B cell (primary cell): ENCODE data around the gene AUNIP. TPM values are rescaled to one million over a fixed set of nuclear protein-coding genes. Genes with fewer than 3 reads are reported as not detected.

ENCODE experiments used
- ATAC-seq: fragments of 200-7000 bp; cut with Tn5 transposase; one replicate; pipeline ENCODE4 v1.10.0; 2021; ENCODE audit warnings: low read depth, mild to moderate bottlenecking, moderate number of reproducible peaks, moderate library complexity
- CTCF ChIA-PET: fragments of 350-600 bp; sonication (Branson Sonifier 250); formaldehyde crosslinking; loops from one replicate; lab custom pipeline; 2021; ENCODE audit warnings: antibody characterized with exemption, inconsistent platforms; lab: Charles Lee
- POLR2A ChIA-PET: fragments of 350-600 bp; sonication (Branson Sonifier 250); formaldehyde crosslinking; loops from one replicate; lab custom pipeline; 2021; ENCODE audit warnings: antibody characterized with exemption; lab: Charles Lee
- DNase-seq: peaks from one replicate; pipeline ENCODE4 v3.0.0; 2013
- H2AFZ ChIP-seq: 2 replicates; pipeline ENCODE4 v1.6.1; 2012; ENCODE audit warnings: mild to moderate bottlenecking, low read depth, low read length; ENCODE audit not compliant: insufficient read depth, poor library complexity, severe bottlenecking
- H3K27ac ChIP-seq, 2 donors: 1 replicate in 1 of 2; 2 replicates in 1 of 2; pipeline ENCODE4 v1.5.1; 2012 to 2013; ENCODE audit warnings: low read length in 2 of 2, mild to moderate bottlenecking in 2 of 2, moderate library complexity in 1 of 2
- H3K27me3 ChIP-seq, 4 experiments: fragments of 200-600 bp in 1 of 4; sonication (generic) in 1 of 4; replicated peaks in 1 of 4; 1 replicate in 2 of 4; 2 replicates in 2 of 4; pipeline versions ENCODE4 v1.6.1 to v1.7.0; 2013 to 2016; ENCODE audit warnings: low read length in 3 of 4, mild to moderate bottlenecking in 2 of 4, mixed read lengths in 1 of 4, moderate library complexity in 1 of 4; ENCODE audit not compliant: insufficient read depth in 4 of 4, control insufficient read depth in 3 of 4; ENCODE audit errors: control extremely low read depth in 1 of 4
- H3K36me3 ChIP-seq, 2 experiments: replicated peaks in 1 of 2; 1 replicate in 1 of 2; 2 replicates in 1 of 2; pipeline versions ENCODE4 v1.6.1 to v1.7.1; 2013; ENCODE audit warnings: low read length in 1 of 2; ENCODE audit not compliant: insufficient read depth in 2 of 2, control insufficient read depth in 1 of 2; ENCODE audit errors: control extremely low read depth in 1 of 2, extremely low read depth in 1 of 2
- H3K4me1 ChIP-seq, 2 donors: fragments of 200-600 bp in 1 of 2; sonication (generic) in 1 of 2; 1 replicate in 1 of 2; 2 replicates in 1 of 2; pipeline versions ENCODE4 v1.5.1 to v1.6.1; 2013 to 2017; ENCODE audit warnings: low read length in 2 of 2; ENCODE audit not compliant: control insufficient read depth in 2 of 2, insufficient read depth in 2 of 2
- H3K4me2 ChIP-seq: replicated peaks from 2 replicates; pipeline ENCODE3; 2012; ENCODE audit warnings: mild to moderate bottlenecking, low read depth, low read length; ENCODE audit not compliant: poor library complexity, severe bottlenecking
- H3K4me3 ChIP-seq, 5 experiments: fragments of 200-600 bp in 1 of 5; sonication (generic) in 1 of 5; 1 replicate in 3 of 5; 2 replicates in 2 of 5; pipeline versions ENCODE4 v1.5.1 to v1.7.0; 2011 to 2016; ENCODE audit warnings: low read length in 4 of 5, mild to moderate bottlenecking in 4 of 5, low read depth in 2 of 5, control low read depth in 1 of 5, moderate library complexity in 1 of 5; ENCODE audit not compliant: insufficient read depth in 1 of 5; ENCODE audit errors: control extremely low read depth in 1 of 5, extremely low read depth in 1 of 5
- H3K79me2 ChIP-seq: fragments of 200-600 bp; sonication (generic); one replicate; pipeline ENCODE4 v1.6.0; 2016; ENCODE audit warnings: low read length; ENCODE audit not compliant: control insufficient read depth, insufficient read depth
- H3K9ac ChIP-seq: fragments of 200-600 bp; sonication (generic); 2 replicates; pipeline ENCODE4 v1.6.1; 2017; ENCODE audit warnings: mild to moderate bottlenecking, low read length, moderate library complexity
- H3K9me3 ChIP-seq, 3 donors: one replicate each; pipeline versions ENCODE4 v1.6.1 to v1.7.1; 2013; ENCODE audit warnings: low read length in 2 of 3; ENCODE audit not compliant: control insufficient read depth in 2 of 3, insufficient read depth in 1 of 3; ENCODE audit errors: control extremely low read depth in 1 of 3
- H4K20me1 ChIP-seq: 2 replicates; pipeline ENCODE4 v1.6.0; 2012; ENCODE audit warnings: mild to moderate bottlenecking, low read length; ENCODE audit not compliant: insufficient read depth, control insufficient read depth, poor library complexity, severe bottlenecking
- H3K27ac Mint-ChIP-seq: one replicate; pipeline ENCODE4 v1.8.0; 2021; ENCODE audit warnings: mixed read lengths
- H3K27me3 Mint-ChIP-seq: one replicate; pipeline ENCODE4 v1.8.0; 2021; ENCODE audit warnings: mixed read lengths
- H3K4me1 Mint-ChIP-seq: one replicate; pipeline ENCODE4 v1.8.0; 2021; ENCODE audit warnings: mixed read lengths
- H3K4me3 Mint-ChIP-seq: one replicate; pipeline ENCODE4 v1.8.0; 2021; ENCODE audit warnings: mixed read lengths
- H3K9me3 Mint-ChIP-seq: one replicate; pipeline ENCODE4 v1.8.0; 2022; ENCODE audit warnings: mixed read lengths; ENCODE audit not compliant: insufficient read depth
- CTCF ChIP-seq: fragments of 200-600 bp; IDR thresholded peaks from one replicate; pipeline ENCODE4 v1.8.0; 2022; ENCODE audit warnings: antibody characterized with exemption, mild to moderate bottlenecking
- EZH2 ChIP-seq: IDR thresholded peaks from 2 replicates; pipeline ENCODE4 v1.6.1; 2012; ENCODE audit warnings: borderline replicate concordance, low read depth, mild to moderate bottlenecking, moderate library complexity, low read length; ENCODE audit not compliant: insufficient read depth, poor library complexity, severe bottlenecking
- WGBS: methylation state at CpG from one replicate; pipeline ENCODE4 v1.1.5; 2013; ENCODE audit warnings: missing lambda C conversion rate; ENCODE audit not compliant: insufficient coverage; 5-methylcytosine and 5-hydroxymethylcytosine counted together
- intact Hi-C: fragments of 100-400 bp; cut with micrococcal nuclease; formaldehyde crosslinking; loops from one replicate; pipeline ENCODE4 v1.10.0; 2022
- polyA plus RNA-seq: library from polyadenylated mRNA; depleted of rRNA; stranded (reverse); fragments of >200 nt; gene quantifications from 2 replicates; pipeline ENCODE4 v1.2.3, GENCODE V29; 2012
- total RNA-seq, 2 donors: library from RNA; stranded (reverse); fragments of 120-200 nt in 1 of 2; gene quantifications; 1 replicate in 1 of 2; 2 replicates in 1 of 2; pipeline versions ENCODE4 v1.2.3 to v1.2.4, GENCODE V29; 2013 to 2022

The AUNIP gene
- total and polyA plus RNA-seq, 2 donors (not counting 1 experiment from before 2014, with no cell fraction given): 0.27 TPM; not detected in 1

- Histone ChIP-seq H2AFZ (peak overlapping the region; percentile 87), H3K9ac (peak overlapping the region; percentile 57), H3K4me3 (peak overlapping the region in 4 of 5 experiments; percentile 49 to 60 (median 54)), H3K4me1 (peaks cover 13 to 21% of the 10 kb centered on the region in 2 donors), H4K20me1 (no peaks in the 10 kb centered on the region), H3K36me3 (no peaks in the 10 kb centered on the region), H3K4me2 (peak overlapping the region; percentile 84), H3K27ac (no peak overlapping the region), H3K9me3 (no peaks in the 10 kb centered on the region), H3K79me2 (peaks cover 4% of the 10 kb centered on the region), H3K27me3 (peaks cover 0 to 4% (median 0%) of the 10 kb centered on the region in 4 experiments)
- 20% methylated on average over 10 of the region's 12 CpGs for WGBS
- intact Hi-C loops: loop anchor here (5.0 kb wide), 2 partner anchors 252 to 297 kb away; no protein-coding TSS in a partner anchor
- Mint-ChIP-seq H3K4me1 (peaks cover 27% of the 10 kb centered on the region), H3K4me3 (peak overlapping the region; percentile 72), H3K27me3 (no peaks in the 10 kb centered on the region), H3K27ac (peak overlapping the region; percentile 67), H3K9me3 (no peaks in the 10 kb centered on the region)
- peak; percentile 56 for DNase-seq
- CTCF ChIA-PET: interaction anchor here (1.2 to 3.3 kb wide), 3 partner anchors 10 to 191 kb away, joined by 3 to 13 read pairs (median 6); no protein-coding TSS in a partner anchor
- POLR2A ChIA-PET: no interaction called here
- no peak for TF ChIP-seq CTCF
- no peak for TF ChIP-seq EZH2
- no peak for ATAC-seq
Observed at GRCh38 chr1:25799352-25799934, 59.8 kb downstream of the AUNIP start.
